HG02981 (cell line): ENCODE data around the gene DNM3.

Experiments
- ATAC-seq: cut with Tn5 transposase; IDR thresholded peaks from one replicate; pipeline ENCODE4 v1.9.1; 2021; ENCODE audit warnings: mild to moderate bottlenecking, moderate library complexity; ENCODE audit not compliant: unreplicated experiment

DNM3 gene

DNA sequence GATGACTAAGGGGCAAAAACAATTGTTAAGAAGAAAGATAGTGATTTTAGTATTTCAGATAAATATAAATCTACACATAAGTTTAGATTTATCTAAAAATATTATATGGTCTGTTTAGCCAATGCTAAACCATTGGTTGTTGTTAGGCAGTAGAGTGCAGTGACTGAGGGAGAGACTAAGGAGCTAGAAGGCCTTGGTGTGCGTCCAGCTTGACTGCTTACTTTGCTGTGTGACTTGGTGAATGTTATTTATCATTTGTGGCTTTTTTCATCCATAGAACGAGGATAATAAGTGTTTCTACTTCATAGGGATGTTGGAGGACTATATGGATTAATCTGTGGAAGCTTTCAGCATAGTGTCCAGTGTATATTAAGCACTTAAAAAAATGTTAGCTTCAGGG is 314.5 kb downstream of the DNM3 start:
- no peak for ATAC-seq

DNA sequence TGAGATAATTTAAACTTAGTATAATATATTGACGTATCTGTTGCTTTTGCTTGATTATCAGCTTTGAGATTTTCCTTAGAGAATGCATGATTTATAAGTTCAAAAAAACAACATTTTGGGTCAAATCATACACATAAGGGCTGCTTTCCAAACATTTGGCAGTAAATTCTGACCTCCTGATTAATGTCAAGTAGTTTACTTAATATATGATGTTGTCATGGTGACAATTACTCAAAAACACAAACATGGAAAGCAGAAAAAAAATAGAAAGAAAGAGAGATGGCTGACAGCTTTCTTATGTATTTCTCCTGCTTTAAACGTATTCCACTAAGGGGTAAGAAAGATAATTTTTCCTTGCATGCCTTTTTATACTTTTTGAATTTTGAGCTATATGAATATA is 320.9 kb downstream of the DNM3 start:
- ATAC-seq: no peak

DNA sequence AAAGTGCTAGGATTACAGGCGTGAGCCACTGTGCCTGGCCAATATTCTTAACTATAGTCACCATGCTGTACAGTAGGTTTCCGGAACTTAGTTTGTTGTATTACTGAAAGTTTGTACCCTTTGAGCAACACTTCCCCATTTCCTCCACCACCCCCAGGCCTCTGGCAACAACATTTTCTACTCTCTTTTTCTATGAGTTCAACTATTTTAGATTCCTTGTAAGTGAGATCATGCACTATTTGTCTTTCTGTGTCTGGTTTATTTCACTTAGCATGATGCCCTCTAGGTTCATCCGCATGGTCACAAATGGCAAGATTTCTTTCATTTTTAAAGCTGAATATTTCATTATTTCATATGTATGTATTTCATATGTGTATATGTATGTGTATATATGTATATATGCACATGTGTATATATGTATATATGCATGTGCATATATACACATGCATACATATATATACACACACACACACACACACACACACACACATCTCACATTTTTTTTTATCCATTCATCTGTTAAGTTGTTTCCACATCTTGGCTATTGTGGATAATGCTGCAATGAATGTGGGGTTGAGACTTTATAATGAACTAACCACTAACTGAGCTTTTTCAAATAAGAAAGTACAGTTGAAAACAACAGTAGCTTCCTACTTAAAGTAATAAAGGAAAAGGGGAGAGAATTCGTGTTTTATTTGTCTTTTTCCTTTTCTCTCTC is 322.4 kb downstream of the DNM3 start:
- ATAC-seq: no peak

DNA sequence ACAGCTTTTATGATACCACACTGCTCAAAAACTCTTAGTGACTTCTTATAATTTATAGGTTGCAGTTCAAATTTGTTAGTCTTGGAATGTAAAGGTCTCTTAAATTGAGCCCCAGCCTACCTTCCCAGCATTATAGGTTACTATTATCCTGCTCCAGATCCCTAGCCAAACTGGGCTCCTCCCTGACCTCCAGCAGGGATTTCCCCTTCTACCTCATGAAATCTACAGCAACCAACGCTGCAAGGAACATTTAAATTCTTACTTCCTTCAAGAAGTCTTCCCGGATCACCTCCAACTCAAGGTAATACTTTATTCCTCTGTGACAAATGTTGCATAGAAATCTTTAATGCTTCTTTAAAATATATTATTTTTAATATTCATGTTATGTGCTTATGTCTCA is 324.1 kb downstream of the DNM3 start:
- ATAC-seq: no peak

DNA sequence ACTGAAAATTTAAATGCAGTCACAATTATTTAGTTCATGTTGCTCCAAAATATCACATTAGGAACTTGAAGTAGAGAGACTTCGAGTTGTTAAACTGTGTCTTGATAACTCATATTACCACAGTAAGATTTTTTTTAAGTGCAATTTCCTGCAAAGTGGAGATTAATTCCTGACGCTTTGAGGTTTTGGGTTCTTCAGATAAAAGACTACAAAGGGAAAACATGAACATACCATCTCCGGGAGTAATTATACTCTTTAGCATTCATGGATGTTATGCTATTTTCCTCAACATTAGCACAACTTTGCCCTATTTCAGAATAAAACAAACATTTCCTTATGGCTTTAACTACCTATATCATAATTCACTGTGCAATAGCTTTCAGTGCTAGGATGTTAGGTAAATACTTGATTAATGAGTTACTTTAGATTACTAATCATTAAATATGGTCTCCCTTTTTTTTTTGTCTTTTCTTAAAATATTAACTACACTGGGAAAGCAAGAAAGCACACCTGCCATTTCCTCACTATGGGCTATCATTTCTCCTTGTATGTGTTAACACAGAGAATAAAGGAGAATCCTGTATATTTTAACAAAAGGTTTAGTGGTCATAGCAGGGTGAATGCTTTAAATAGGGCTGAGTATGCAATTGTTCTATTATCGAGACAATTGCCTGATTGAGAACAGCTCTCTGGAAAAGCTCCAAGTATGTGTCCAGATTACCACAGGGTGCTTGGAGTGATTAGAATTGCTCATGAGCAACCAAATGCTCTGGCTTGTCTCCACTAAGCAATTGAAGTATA is 326.7 kb downstream of the DNM3 start:
- no peak for ATAC-seq

DNA sequence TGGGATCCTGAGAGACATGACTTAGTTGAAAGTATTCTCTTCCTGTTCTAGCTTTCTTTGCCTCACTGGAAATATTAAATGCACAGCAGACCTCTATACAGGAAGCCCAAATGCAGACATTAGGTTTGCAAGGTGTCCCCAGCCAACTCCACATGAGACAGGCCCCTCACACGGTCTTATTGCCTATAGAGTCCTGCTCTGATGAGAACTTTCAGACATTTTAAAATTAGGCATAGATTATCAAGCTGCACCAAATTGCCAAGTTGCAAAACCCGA is 327.2 kb downstream of the DNM3 start:
- no peak for ATAC-seq

DNA sequence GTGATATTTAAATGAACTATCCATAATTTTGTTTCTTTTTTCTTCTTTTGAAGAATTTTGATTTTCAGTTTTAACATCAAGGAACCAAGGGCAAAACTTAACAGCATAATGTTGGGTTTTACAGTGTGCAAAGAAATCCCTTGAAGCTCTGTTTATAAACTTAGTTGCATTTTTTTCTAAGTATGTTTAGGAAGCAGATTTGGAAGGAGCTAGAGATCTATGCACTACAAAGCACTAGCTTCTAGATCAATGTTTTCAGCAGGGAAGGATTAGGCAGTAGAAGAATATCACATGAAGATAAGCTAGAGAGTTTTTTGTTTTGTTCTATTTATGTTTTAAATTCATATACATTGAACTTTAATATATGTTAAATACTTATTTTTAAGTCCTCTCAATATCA is 328.5 kb downstream of the DNM3 start:
- ATAC-seq: no peak

DNA sequence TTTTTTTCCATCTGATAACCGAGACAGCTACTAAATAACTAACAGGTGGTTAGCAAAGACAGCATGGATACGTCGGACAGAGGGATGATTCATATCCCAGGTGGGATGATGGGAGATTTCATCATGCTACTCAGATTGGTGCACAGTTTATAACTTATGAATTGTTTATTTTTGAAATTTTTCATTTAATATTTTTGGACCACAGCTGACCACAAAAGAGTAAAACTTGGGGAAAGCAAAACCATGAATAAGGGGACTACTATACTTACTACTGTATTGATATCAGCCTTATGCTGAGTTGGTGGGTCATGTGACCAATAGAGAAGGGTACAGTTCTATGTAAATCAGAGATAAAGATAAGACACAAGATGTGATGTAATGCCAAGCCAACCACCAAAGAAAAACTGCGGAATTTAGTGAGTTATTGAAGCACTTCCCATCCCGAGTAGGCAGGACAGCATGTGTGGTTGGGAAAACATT is 331.1 kb downstream of the DNM3 start:
- ATAC-seq: no peak

DNA sequence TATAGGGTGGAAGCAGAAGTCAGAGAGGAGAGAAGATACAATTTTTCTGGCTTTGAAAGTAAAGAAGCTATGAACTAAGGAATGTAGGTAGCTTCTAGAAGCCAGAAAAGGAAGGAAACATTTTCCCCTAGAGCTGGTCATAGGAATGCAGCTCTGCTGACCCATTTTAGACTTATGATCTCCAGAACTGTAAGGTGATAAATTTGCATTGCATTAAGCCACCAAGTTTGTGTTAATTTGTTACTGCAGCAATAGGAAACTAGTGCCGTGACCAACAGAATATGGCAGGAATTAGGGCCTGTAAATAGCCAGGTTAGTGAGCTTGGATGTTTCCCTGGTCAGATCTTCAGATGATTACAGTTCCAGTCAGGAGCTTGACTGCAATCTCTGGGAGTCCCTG is 334.9 kb downstream of the DNM3 start:
- ATAC-seq: no peak

DNA sequence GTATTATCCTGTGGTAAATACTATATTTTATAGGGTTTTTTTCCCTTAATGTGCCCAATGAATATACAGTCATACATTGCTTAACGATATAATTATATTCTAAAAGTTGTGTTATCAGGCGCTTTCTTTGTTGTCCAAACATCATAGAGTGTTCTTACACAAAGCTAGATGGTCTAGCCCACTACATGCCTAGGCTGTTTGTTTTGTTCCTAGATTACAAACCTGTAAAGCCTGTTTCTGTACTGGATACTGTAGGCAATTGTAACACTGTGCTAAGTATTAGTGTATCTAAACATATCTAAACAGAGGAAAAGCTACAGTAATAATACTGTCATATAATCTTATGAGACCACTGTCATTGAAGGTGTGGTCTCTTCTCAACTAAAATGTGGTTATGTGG is 336.6 kb downstream of the DNM3 start:
- no peak for ATAC-seq

DNA sequence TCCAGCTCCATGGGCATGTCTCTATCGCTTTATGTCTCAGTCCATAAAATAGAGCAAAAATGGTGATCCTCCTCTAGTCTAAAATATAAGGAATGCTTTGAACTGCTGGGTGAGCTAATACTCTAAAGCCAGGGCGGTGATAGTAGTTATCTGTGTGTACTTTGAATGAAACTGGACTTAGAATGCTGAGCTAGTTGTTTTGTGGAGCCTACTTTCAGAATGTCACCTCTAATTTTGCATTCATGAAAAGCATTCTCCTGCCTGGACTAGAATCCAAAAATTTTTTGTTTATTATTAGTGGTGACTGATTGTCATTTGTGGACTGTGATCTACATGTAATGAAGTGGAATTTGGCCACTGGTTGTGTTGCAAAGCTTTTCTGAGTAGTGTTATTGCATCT is 337.6 kb downstream of the DNM3 start:
- no peak for ATAC-seq

DNA sequence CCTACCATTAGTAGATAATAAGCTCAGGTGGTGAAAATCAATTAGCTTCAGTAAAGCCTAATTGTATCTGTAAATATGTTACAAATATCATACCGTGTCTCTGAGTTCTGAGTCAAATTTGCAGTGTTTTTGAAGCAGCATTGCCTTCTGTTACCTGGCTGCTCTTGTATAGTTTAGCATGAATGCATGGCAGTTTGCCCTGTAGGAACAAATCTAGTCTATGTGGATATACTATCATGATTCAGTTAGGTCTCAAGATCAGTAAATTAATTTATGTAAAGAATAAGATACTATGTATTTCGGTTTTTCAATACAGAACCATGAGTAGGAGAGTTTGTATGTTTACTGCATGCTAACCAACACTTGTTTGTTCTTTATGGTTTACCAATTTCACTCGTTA is 338.6 kb downstream of the DNM3 start:
- ATAC-seq: no peak

DNA sequence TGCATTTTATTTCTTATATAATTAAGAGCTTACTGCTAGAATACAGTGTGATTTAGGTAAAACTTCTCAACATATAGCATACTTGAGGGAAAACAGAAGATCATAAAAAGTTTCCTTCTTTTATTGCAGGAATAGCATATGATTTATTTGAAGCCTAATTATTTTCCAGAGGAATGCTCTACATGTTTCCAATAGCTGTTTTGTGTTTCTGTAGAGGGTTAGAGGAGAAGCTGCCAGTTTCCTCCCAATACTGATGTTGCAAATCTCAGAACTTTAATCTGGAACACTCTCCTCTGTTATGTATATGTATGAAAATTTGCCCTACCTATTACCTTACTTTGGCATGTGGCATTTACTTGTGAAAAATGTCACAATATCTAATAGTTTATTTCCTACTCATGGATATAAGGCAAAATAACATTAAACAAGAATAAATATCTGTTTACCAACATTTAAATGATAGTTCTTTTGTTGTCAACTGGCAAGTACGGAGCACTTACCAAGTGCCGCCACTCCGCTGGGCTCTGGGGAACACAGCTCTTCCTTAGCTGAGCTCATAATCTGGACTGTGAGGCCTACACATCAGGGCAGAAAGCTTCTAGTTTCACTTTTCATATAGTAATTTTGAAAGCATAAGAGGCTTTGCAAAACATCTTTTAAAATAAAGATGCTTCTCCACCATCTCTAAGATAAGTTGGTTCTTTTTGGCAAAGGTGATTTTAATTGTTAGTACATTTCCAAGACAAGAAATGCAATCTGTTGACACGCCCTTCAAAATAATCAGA is 339.4 kb downstream of the DNM3 start:
- ATAC-seq: peak; percentile 67

DNA sequence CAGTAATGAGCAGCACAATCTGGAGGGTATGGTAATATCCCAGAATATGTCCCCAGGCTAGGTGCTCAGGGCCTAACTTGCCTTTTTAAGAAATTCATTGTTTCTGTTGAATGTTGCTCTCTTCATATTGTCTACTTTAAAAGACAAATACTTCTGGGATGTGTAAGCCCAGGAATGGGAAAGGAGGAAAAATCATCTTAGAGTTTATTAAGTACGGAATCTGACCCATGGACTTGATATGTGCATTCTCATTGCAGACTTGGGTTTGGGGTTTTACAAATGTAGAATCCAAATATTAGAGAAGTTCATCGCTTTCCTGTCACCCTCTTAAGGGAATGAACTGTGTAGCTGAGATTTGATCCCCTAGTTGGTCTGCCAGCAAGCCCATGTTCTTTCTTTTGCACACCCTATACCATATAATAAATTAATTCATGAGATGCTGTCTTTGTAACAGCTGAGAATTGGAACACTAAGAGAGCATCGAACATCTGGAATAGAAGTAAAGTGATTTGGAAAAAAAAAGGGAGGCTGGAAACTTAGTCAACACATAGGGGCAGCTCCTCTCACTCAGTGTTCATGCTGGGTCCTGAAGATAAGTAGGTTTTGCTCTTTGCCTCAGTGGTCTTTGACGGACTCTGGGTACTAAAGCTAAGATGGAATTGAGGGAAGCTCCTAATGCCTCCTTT is 343.4 kb downstream of the DNM3 start:
- no peak for ATAC-seq

DNA sequence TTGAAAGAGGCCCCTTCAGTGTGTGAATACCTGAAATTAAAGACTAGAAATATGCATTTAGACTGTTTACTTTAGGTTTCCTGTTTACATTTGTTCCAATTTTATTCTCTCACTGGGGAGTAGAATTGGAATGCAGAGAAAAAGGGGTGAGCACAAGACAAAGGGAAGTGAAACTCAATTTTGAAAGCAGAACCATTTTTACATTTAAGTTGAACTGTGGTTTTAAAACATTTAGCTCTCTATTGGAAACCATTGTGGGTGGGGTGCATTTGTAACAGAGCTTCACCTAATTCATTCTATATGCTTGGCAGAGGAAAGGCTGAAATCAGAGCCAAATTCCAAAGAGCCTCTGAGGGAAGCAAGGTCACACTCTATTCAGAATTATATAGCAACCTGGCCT is 343.9 kb downstream of the DNM3 start:
- peak; percentile 52 for ATAC-seq

DNA sequence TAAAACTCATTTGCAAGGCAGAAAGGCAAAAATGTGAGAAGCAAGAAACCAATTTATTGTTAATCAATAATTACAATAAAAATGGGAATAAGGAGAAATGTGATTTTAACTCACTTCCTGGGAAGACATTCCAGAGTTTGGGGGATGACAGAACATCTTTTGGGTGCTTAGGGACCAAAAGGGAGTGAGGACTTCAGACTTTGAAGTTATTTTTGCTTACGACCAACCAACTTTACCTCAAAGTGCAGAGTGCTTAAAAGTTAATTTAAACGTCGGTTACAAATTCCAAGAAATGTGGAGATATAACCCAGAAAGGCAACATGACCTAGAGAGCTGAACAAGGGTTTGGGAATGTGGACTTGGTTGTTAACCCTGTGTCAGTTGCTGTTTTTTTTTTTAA is 344.7 kb downstream of the DNM3 start:
- ATAC-seq: no peak

DNA sequence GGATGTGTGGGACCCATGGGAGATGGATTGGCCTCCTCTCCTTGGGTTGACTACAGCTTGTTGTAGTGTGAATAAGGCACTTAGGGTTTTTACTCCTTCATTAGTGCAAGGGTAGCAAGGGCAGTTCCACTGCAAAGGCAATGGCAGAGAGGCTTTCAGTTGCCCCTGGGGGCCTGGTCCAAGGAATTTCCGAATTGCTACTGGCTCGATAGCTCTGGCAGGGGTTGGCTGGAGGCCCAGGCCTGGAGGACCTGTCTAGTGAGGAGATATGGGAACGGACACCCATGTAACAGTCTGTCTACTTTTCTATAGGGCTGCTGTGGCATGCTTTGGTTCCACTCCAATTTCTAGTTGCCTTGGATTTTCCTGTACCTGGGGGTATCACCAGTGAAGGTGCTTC is 360.3 kb downstream of the DNM3 start:
- no peak for ATAC-seq

DNA sequence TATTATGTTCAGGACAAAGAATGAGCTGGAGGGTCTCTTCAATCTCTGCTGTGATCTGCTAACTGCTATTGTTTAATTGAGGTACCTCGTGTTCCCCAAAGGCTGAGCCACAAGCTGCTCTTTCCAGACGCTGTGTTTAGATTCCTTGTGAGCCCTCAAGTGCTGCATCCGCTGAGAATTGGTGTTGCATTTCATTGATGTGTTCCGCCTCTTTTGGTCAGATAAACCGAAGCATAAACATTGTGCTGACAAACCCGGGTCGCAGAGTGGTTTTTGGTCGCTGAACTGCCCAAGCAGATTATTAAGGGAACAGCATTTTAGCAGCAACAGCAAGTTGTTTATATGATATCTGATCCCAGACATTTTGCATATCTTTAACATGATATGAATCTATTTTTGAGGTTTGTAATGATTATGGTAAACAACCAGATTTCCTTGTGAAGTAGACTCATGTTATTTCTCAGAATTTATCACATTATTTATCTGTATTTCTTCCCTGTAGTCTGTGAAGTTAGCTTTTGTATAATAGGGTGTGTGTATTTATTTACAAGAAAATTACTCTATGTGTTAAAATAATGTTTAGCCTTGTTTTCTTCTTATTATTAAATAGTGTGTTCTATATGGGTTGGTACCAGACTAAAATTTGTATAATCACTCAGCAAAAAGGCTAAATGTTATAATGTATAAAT is 362.0 kb downstream of the DNM3 start:
- no peak for ATAC-seq

DNA sequence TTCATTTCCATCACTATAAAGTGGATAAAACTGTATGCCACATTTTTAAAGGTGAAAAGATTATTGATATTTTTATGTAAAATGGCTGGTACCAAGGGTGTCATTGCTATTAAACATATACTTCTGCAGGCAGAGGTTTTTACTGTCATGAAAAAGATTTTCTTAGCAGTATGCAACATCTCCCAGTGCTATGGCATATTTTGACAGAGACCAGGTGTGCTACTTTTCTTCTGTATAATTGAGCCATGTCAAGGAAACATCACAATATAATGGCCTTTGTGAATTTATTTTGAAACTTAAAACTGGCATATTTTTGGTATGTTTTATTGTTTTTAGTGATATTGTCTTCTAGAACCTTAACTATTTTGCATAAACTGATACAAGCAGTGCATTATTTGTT is 362.6 kb downstream of the DNM3 start:
- no peak for ATAC-seq

DNA sequence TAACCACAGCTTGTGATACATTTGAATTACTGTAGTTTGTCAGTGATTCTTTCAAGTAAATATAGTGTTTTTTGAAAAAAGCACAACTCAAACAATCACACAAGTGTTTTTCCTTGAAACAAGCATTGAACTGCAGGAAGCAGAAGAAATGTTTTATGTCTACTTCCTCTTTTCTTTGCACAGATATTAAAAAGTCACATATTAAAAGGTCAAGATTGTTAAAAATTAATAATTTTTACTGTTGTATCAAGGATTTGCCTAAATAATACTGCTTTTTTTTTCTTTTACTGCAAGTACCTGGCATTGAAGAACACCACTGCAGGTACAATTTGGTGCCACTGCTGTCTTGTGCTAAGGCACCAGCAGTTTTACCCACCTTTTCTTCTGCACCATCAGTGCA is 365.0 kb downstream of the DNM3 start:
- peak; percentile 50 for ATAC-seq

DNA sequence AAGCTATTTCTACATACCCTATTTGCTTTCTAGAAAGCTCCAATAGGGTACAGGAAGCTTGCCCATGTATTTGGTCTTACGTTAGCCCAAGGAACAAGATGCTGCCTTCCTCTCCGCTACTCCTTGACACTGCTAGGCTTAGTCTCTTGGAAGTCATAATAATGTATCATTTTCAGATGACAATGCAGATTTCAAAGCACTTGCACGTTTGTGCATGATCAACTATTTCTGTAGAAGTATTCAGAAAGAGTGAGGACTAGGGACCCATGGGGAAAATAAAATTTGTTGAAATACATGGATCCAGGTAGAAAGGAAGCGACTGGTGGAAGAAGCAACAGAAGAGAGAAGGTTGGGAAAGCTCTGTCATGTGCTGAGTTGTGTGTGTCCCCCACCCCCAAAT is 367.3 kb downstream of the DNM3 start:
- no peak for ATAC-seq
